DND-41 (cell line): ENCODE data around the gene POLA1.
"Not testable (repeated sequence)": the region's sequence is repeated elsewhere in the genome, so short reads cannot be mapped to it uniquely, and the experiment has no call there.

Experiments used
- ATAC-seq: fragments of 200-7000 bp; cut with Tn5 transposase; 3 replicates; pipeline ENCODE4 v1.9.1; 2021; ENCODE audit warnings: low read depth; ENCODE audit not compliant: insufficient read depth
- DNase-seq: peaks from one replicate; pipeline ENCODE4 v3.0.0-alpha.2; 2020
- H2AFZ ChIP-seq: 2 replicates; pipeline ENCODE4 v1.6.0; 2012; ENCODE audit warnings: low read depth, low read length
- H3K27ac ChIP-seq: 2 replicates; pipeline ENCODE4 v1.5.1; 2012; ENCODE audit warnings: low read length, inconsistent platforms
- H3K27me3 ChIP-seq: fragments of 200-600 bp; sonication (generic); 2 replicates; pipeline ENCODE4 v1.6.0; 2012; ENCODE audit warnings: low read length, mild to moderate bottlenecking, inconsistent platforms; ENCODE audit not compliant: insufficient read depth, poor library complexity
- H3K36me3 ChIP-seq: 2 replicates; pipeline ENCODE4 v1.5.1; 2012; ENCODE audit warnings: low read length, inconsistent platforms; ENCODE audit not compliant: insufficient read depth
- H3K4me1 ChIP-seq: 2 replicates; pipeline ENCODE4 v1.5.1; 2012; ENCODE audit warnings: mild to moderate bottlenecking, low read length; ENCODE audit not compliant: insufficient read depth
- H3K4me2 ChIP-seq: 2 replicates; pipeline ENCODE4 v1.6.0; 2012; ENCODE audit warnings: mild to moderate bottlenecking, moderate library complexity, low read length, inconsistent platforms; ENCODE audit not compliant: insufficient read depth
- H3K4me3 ChIP-seq, 2 experiments: fragments of 200-600 bp in 1 of 2; shearing (Covaris generic) in 1 of 2; 2 replicates each; pipeline ENCODE4 v1.5.1; 2012 to 2016; ENCODE audit warnings: inconsistent platforms in 2 of 2, low read length in 2 of 2, mild to moderate bottlenecking in 2 of 2, low read depth in 1 of 2, moderate library complexity in 1 of 2
- H3K79me2 ChIP-seq: 2 replicates; pipeline ENCODE4 v1.6.0; 2012; ENCODE audit warnings: low read length, inconsistent platforms; ENCODE audit not compliant: insufficient read depth
- H3K9ac ChIP-seq: 2 replicates; pipeline ENCODE4 v1.6.0; 2012; ENCODE audit warnings: low read depth, mild to moderate bottlenecking, inconsistent platforms, low read length, moderate library complexity
- H3K9me3 ChIP-seq: 2 replicates; pipeline ENCODE4 v1.5.1; 2012; ENCODE audit warnings: low read length, moderate library complexity, mild to moderate bottlenecking, inconsistent platforms; ENCODE audit not compliant: insufficient read depth, severe bottlenecking
- H4K20me1 ChIP-seq: 2 replicates; pipeline ENCODE4 v1.6.0; 2012; ENCODE audit warnings: low read length; ENCODE audit not compliant: insufficient read depth
- EZH2 ChIP-seq: IDR thresholded peaks from 3 replicates; pipeline ENCODE4 v1.6.1; 2012; ENCODE audit warnings: borderline replicate concordance, low read depth, mild to moderate bottlenecking, moderate library complexity, low read length, inconsistent platforms; ENCODE audit not compliant: severe bottlenecking
- TF ChIP-seq, protein P1 (sequence below): IDR thresholded peaks from 2 replicates; pipeline ENCODE4 v1.5.1; 2012; ENCODE audit warnings: borderline replicate concordance, low read length, moderate library complexity, mild to moderate bottlenecking; ENCODE audit not compliant: poor library complexity, severe bottlenecking; ENCODE audit errors: extremely low read depth

POLA1 gene

DNA sequence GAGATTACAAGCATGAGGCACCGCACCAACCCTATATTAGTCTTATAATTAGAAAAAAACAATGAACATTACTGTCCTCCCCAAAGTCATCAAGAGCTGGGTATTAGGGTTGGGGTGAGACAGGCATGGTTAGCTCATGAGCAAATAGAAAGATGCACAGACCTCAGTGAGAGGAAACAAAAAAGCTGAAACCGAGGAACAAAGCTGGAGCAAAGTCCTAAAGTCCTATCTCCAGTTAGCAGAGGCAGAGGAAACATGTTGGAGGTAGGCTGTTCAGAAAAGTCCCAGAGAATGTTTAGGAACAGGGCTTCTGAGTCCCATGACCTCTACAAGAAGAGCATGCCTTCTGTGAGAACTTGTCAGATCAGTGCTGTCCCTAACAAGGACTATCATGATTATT is 41.9 kb upstream of the POLA1 start:
- Histone ChIP-seq H3K4me1 (peaks cover 13% of the 10 kb centered on the region), H3K9ac (no peak overlapping the region), H3K4me3 (no peak overlapping the region), H2AFZ (no peak overlapping the region), H3K79me2 (no peaks in the 10 kb centered on the region), H3K9me3 (no peaks in the 10 kb centered on the region), H3K36me3 (no peaks in the 10 kb centered on the region), H4K20me1 (no peaks in the 10 kb centered on the region), H3K27me3 (no peaks in the 10 kb centered on the region), H3K4me2 (no peak overlapping the region), H3K27ac (no peak overlapping the region)
- no peak for DNase-seq
- ATAC-seq: no peak
- TF ChIP-seq EZH2: no peak
- TF ChIP-seq, protein P1, sequence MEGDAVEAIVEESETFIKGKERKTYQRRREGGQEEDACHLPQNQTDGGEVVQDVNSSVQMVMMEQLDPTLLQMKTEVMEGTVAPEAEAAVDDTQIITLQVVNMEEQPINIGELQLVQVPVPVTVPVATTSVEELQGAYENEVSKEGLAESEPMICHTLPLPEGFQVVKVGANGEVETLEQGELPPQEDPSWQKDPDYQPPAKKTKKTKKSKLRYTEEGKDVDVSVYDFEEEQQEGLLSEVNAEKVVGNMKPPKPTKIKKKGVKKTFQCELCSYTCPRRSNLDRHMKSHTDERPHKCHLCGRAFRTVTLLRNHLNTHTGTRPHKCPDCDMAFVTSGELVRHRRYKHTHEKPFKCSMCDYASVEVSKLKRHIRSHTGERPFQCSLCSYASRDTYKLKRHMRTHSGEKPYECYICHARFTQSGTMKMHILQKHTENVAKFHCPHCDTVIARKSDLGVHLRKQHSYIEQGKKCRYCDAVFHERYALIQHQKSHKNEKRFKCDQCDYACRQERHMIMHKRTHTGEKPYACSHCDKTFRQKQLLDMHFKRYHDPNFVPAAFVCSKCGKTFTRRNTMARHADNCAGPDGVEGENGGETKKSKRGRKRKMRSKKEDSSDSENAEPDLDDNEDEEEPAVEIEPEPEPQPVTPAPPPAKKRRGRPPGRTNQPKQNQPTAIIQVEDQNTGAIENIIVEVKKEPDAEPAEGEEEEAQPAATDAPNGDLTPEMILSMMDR: no peak

DNA sequence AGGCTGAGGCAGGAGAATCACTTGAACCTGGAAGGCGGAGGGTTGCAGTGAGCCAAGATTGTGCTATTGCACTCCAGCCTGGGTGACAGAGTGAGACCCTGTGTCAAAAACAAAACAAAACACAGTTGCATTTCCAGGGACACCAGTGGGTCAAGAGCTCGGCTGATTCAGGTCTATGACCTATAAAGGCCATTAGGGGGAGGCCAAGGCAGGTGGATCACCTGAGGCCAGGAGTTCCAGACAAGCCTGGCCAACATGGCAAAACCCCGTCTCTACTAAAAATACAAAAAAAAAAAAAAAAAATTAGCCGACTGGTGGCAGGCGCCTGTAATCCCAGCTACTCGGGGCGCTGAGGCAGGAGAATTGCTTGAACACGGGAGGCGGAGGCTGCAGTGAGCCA is 38.0 kb upstream of the POLA1 start:
- not testable (repeated sequence) for H3K27me3 ChIP-seq, ATAC-seq, H2AFZ ChIP-seq, H3K4me1 ChIP-seq, H3K79me2 ChIP-seq, H3K4me2 ChIP-seq, H3K9ac ChIP-seq, H4K20me1 ChIP-seq, H3K36me3 ChIP-seq, DNase-seq, H3K27ac ChIP-seq, H3K4me3 ChIP-seq, H3K9me3 ChIP-seq

DNA sequence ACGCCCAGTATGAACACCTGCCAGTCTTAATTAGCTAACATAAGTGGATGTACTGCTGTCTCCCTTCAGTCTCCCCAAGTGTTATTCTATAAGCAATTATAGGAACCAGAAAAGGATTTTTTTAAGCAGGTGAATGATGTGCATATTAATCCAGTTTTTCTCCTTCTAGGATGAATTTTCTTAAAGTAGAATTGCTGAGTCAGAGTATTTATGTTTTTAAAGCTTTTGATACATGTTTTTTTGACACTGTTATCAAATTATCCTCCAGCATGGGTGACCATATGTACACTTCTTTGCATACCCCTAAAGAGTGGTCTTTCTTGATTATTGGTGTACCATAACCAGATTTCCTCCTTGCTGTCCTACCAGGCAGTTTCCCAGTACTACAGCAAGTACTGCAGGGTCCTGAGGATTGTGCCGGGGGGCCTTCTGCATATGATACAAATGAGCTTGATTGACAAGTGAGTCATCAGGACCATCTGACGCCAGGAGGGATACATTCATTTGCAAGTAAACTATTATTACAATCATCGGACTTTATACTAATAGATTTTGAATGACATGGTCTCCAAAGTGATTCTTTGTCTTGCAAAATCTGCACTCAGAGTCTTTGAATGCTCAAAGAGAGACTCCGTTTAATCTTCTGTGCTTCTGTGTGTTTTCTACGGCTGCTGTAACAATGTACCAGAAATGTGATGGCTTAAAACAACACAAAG is 35.9 kb upstream of the POLA1 start:
- Histone ChIP-seq H3K4me1 (no peaks in the 10 kb centered on the region), H2AFZ (no peak overlapping the region), H4K20me1 (no peaks in the 10 kb centered on the region), H3K9me3 (no peaks in the 10 kb centered on the region), H3K4me3 (no peak overlapping the region), H3K79me2 (no peaks in the 10 kb centered on the region), H3K4me2 (no peak overlapping the region), H3K27ac (no peak overlapping the region), H3K9ac (no peak overlapping the region), H3K27me3 (no peaks in the 10 kb centered on the region), H3K36me3 (no peaks in the 10 kb centered on the region)
- DNase-seq (no peak), ATAC-seq (no peak)
- TF ChIP-seq, protein P1: no peak

DNA sequence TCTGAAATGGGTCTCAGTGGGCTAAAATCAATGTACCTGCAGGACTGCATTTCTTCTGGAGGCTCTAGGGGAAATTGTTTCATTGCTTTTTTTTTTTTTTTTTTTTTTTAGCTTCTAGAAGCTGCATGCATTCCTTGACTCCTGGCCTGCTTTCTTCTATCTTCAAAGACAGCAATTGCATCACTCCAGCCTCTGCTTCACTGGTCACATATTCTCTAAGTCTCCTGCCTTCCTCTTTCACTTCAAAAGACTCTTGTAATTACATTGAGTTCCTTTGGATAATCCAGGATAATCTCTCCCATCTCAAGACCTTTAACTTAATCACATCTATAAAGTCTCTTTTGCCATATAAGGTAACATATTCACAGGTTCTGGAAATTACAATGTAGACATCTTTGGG is 35.3 kb upstream of the POLA1 start:
- H4K20me1 ChIP-seq: no peaks in the 10 kb centered on the region
- no peak overlapping the region for H2AFZ ChIP-seq
- no peaks in the 10 kb centered on the region for H3K36me3 ChIP-seq
- H3K27ac ChIP-seq: no peak overlapping the region
- H3K4me3 ChIP-seq: no peak overlapping the region
- DNase-seq (no peak), ATAC-seq (no peak)
- H3K9ac ChIP-seq: no peak overlapping the region
- no peaks in the 10 kb centered on the region for H3K4me1 ChIP-seq
- TF ChIP-seq, protein P1: no peak
- TF ChIP-seq EZH2: no peak
- no peaks in the 10 kb centered on the region for H3K9me3 ChIP-seq
- no peak overlapping the region for H3K4me2 ChIP-seq
- no peaks in the 10 kb centered on the region for H3K27me3 ChIP-seq
- no peaks in the 10 kb centered on the region for H3K79me2 ChIP-seq
